ENCODE data around the gene CCDC184. TPM values are rescaled to one million over a fixed set of nuclear protein-coding genes. Genes with fewer than 3 reads are reported as not detected.

The CCDC184 gene
- total RNA-seq, 2 donors from 2014 or later = 1.9 to 3.7 TPM

GRCh38 chr12:48184549-48184922, 1.1 kb downstream of the CCDC184 start:
- Histone ChIP-seq H3K36me3 (no peaks in the 10 kb centered on the region), H3K4me1 (replicated peaks) (no peaks in the 10 kb centered on the region), H3K27ac (no peak overlapping the region), H3K9me3 (no peaks in the 10 kb centered on the region), H3K27me3 (replicated peaks; ENCODE audit: insufficient read depth) (peaks cover 18% of the 10 kb centered on the region), H3K4me3 (peak overlapping the region; percentile 34 to 40)
- WGBS = 11% methylated on average over 20 of the region's 20 CpGs
- TF ChIP-seq POLR2A (IDR thresholded peaks at IDR 0.05) (no peak), POLR2AphosphoS5 (IDR thresholded peaks at IDR 0.05) (no peak), CTCF (IDR thresholded peaks at IDR 0.05) (no peak)
- DNase-seq (ENCODE audit: low spot score) = no peak
- intact Hi-C loops (cut with DNase I) = no loop called here

GRCh38 chr12:48185181-48185919, 1.9 kb downstream of the CCDC184 start:
- WGBS = 70% methylated on average over 10 of the region's 10 CpGs
- intact Hi-C loops (cut with DNase I) = no loop called here
- no peak overlapping the region for H3K4me3 ChIP-seq

GRCh38 chr12:48187916-48188695, 4.7 kb downstream of the CCDC184 start:
- H3K27ac ChIP-seq = no peak overlapping the region
- H3K36me3 ChIP-seq = no peaks in the 10 kb centered on the region
- peaks cover 13% of the 10 kb centered on the region for H3K27me3 ChIP-seq (replicated peaks; ENCODE audit: insufficient read depth)
- DNase-seq (ENCODE audit: low spot score) = no peak
- no peak overlapping the region for H3K4me3 ChIP-seq
- no peaks in the 10 kb centered on the region for H3K9me3 ChIP-seq
- TF ChIP-seq POLR2AphosphoS5 (IDR thresholded peaks at IDR 0.05) (no peak), CTCF (IDR thresholded peaks at IDR 0.05) (no peak), POLR2A (IDR thresholded peaks at IDR 0.05) (no peak)
- intact Hi-C loops (cut with DNase I) = no loop called here
- WGBS = 88% methylated on average over 10 of the region's 10 CpGs
- no peaks in the 10 kb centered on the region for H3K4me1 ChIP-seq (replicated peaks)

More at GRCh38 chr12:48185181-48185919, 1.9 kb downstream of the CCDC184 start:
- no peaks in the 10 kb centered on the region for H3K9me3 ChIP-seq
- no peak overlapping the region for H3K27ac ChIP-seq
- H3K4me1 ChIP-seq (replicated peaks) = no peaks in the 10 kb centered on the region
- DNase-seq (ENCODE audit: low spot score) = no peak
- H3K36me3 ChIP-seq = no peaks in the 10 kb centered on the region
- peaks cover 18% of the 10 kb centered on the region for H3K27me3 ChIP-seq (replicated peaks; ENCODE audit: insufficient read depth)
- no peak for TF ChIP-seq POLR2A (IDR thresholded peaks at IDR 0.05)
- TF ChIP-seq CTCF (IDR thresholded peaks at IDR 0.05) = no peak
- TF ChIP-seq POLR2AphosphoS5 (IDR thresholded peaks at IDR 0.05) = no peak

GRCh38 chr12:48189331-48190125, 6.1 kb downstream of the CCDC184 start:
- no peaks in the 10 kb centered on the region for H3K4me1 ChIP-seq (replicated peaks)
- H3K27me3 ChIP-seq (replicated peaks; ENCODE audit: insufficient read depth) = peaks cover 4% of the 10 kb centered on the region
- intact Hi-C loops (cut with DNase I) = no loop called here
- H3K4me3 ChIP-seq = no peak overlapping the region
- WGBS = 41% methylated on average over 6 of the region's 6 CpGs
- peak; percentile 60 for DNase-seq (ENCODE audit: low spot score)
- no peak overlapping the region for H3K27ac ChIP-seq
- no peaks in the 10 kb centered on the region for H3K36me3 ChIP-seq
- no peaks in the 10 kb centered on the region for H3K9me3 ChIP-seq
- TF ChIP-seq POLR2A (IDR thresholded peaks at IDR 0.05) (no peak), POLR2AphosphoS5 (IDR thresholded peaks at IDR 0.05) (peak; percentile 9), CTCF (IDR thresholded peaks at IDR 0.05) (peak; percentile 46 to 80 (median 60))
